GM18870 (cell line): ENCODE measurements around the gene ODF2L.
A peak's percentile ranks its signal among the peaks of the same experiment; 100 is the strongest.
"Not testable (repeated sequence)": the region's sequence is repeated elsewhere in the genome, so short reads cannot be mapped to it uniquely, and the experiment has no call there.

Source experiments
- ATAC-seq: cut with Tn5 transposase; IDR thresholded peaks from one replicate; pipeline ENCODE4 v1.9.1; 2021; ENCODE audit warnings: moderate library complexity; ENCODE audit not compliant: unreplicated experiment

The ODF2L gene

DNA sequence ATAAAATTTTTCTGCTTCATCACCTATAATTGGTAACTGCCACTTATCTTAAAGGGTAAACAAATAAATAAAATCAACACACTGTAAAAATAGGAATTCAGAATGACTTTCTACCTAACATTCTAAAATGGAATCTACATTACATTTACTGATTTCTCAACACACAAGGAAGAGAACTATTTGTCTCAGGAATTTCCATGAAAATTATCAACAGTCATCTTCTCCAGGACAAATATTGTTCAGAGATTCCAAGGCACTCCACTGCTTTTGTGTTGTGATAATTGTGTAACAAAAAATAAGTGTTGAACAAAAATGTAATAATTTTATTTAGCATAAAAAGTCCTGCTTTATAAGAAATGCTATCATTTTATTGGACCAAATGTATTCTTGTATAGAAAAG is 7.3 kb downstream of the ODF2L start:
- no peak for ATAC-seq

DNA sequence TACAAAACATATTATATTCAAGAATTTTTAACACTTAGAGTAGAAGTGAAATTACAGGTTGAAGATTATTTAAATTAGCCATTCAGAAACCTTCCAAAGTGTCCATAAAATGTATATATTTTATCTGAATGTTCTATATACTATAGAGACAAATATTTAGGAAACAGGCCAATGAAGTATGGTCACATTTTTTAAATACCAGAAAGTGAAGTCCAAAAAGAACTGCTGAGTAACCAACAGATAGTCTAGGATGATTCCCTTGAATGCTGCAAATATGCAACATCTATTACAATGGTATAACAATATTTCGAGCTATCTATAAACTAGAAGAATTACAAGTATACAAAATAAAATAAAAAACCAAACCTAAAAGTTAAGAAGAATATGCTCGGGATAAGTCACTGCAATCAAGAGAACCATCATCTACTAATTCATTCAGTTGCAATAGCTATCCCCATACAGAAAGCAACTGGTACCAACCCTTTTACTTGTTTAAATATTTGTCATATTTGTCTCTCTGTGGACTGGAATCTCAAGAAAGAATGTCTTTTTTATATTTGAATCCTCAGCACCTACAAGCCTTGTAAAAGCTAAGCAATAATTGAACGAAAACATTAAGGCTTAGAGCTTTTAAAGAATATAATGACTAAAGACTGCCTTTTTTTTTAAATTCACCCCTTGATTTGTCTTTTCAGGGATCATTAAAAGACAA is 8.1 kb downstream of the ODF2L start:
- ATAC-seq: no peak

DNA sequence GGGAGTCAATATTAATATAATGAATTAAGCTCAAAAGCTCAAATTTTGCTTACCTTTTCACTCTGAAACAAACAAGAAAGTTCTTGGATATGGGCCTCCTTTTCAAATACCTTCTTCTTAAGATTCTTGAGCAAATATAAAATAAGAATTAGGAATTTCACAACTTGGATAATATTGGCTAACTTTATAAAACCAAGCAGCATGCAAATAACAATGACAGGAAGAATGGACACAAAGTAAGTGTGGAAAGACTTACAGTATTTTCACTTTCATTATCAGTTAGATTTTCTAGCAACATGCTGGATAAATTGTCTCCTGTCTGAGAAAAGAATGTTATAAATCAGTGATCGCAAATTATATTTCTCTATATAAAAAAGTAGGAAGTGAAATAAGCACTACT is 13.2 kb downstream of the ODF2L start:
- ATAC-seq: peak; percentile 70

DNA sequence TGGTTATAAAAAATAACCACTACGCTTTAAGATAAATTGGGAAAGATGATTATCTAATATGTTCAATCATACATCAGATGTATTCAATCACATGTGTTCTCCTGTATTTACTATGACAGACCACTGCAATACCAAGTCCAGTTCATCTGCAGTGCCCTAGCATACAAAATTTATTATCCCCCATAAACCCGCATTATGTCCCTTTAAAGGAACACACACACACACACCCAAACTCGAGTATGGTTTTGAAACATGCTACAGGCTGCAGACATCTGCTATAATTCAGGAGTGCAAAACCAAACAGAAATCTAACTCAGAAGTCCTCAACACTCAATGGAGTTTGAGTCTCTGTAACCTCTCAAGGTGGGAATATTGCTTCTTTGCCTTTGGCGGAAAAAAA is 14.9 kb downstream of the ODF2L start:
- no peak for ATAC-seq

DNA sequence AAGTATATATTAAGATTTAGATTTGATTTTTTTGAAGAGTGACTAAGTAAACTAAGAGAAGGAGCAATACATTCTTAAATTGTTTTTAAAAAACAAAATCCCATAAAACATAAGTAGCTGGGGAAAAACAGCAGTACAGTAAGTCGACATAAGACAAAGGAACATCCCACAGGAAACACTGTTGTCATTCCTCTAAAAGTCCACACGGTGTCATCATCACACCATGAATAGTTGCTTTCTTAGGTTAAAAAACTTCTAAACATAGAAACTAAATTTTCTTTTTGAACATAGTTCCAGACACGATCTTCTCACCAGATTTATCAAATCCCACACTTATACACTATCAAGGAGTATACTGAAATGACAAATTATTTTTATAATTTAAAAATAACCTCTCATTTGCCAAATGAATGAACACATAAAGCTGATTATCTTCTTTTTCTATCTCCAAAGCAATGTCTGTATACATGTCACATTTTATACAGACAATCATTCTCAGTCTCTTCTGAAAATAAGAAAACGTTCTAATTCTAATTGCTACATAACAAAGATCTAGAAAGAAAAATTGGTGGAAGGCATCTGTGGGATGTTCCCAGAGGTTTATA is 15.8 kb downstream of the ODF2L start:
- peak; percentile 77 for ATAC-seq

DNA sequence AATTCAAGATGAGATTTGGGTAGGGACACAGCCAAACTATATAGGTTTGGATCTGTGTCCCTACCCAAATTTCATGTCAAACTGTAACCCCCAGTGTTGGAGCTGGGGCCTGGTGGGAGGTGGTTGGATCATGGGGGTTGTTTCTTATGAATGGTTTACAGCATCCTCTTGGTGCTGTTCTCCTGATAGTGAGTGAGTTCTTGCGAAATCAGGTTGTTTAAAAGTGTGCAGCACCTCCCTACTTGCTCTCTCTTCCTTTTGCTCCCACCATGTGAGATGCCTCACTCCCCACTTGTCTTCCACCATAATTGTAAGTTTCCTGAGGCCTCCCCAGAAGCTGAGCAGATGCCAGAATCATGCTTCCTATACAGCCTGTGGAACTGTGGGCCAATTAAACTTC is 17.3 kb downstream of the ODF2L start:
- ATAC-seq: no peak

DNA sequence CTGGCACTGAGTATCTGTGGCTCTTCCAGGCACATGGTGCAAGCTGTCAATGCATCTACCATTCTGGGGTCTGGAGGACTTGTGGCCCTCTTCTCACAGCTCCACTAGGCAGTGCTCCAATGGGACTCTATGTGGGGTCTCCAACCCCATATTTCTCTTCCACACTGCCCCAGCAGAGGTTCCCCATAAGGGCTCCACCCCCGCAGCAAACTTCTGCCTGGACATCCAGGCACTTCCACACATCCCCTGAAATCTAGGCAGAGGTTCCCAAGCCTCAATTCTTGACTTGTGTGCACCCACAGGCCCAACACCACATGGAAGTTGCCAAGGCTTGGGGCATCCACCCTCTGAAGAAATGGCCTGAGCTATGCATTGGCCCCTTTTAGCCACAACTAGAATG is 18.8 kb downstream of the ODF2L start:
- no peak for ATAC-seq

DNA sequence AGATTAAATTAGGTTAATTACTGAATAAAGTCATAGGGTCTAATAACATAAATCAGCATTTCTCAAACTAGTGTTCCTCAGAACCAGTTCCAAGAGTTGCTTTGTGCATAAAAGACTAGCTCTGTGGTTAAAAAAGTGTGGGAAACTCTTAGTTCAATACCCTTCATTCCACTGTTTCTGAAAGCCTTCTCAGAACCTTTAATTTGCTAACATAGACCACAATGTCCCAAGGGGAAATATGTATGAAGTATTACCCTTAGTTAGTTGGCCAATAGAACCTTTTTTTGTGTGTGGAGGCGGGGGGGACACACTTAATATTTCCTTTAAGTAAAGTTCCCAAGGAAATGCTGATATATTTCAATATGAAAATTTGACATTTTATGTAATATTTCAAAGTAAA is 20.4 kb downstream of the ODF2L start:
- ATAC-seq: no peak

DNA sequence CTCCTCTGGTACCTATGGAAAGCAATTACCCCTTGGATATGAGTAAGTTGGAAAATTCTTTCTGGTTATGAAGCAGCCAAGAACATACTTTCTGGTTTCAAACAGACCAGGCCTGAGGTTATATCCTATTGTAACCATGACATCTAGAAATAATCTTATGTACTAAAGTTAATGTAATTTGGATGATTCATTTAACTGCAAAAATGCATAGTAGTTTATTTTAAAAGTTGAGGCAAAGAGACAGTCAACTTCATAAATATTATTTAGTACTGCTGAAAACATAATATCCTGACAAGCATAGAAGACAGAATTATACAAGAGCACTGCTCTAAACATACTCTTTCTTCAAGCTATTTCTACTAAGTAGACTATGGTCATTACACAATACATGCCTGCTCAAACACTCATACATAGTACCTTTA is 25.5 kb downstream of the ODF2L start:
- no peak for ATAC-seq

DNA sequence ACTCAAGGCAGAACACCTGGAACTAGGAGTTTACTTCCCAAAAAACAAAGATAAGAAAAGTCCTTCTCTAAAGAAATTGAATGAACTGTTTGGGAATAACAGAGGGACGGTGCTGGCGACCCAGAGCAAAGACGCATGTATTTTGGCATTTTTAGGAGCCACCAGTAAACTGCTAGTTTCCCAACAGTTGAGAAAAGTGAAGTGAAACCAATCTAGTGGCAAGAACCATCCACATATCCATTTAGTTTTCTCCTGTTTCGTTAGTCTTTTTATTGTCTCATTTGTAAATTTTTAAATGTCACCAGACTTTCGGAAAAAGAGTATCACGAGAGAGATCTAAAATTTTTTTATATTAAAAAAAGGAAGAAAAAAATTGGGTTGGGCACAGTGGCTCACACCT is 30.2 kb downstream of the ODF2L start:
- no peak for ATAC-seq

DNA sequence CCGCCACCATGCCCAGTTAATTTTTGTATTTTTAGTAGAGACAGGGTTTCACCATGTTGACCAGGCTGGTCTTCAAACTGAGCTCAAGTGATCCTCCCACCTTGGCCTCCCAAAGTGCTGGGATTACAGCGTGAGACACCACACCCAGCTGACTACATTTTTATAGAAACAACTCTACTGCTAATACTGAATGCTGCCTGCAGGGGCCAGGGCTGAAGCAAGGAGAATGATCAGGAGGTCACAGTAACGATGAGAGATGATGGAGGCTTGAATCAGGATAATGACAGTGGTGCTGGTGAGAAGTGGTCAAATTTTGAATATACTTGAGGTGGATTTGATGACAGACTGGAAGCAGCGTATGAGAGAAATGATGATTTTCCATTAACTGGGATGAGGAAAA is 33.3 kb downstream of the ODF2L start:
- no peak for ATAC-seq

DNA sequence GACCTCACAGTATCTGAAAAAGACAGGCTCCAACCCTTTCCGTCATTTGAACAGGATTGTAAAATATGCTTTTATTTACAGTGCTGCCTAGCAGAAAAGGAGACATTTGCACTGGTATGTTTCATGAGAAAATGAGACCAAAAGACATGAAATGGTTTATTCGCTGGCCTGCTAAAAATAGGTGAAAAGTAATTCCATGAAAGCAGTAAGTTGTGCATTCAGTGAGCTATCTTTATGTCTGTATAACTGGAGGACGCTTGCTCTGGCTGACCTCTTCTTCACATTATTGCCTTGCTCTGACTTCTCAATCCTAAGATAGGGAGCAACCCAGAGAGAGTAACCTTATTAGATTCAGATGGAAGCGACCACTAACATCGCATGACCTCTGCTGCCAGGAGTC is 38.3 kb downstream of the ODF2L start:
- ATAC-seq: no peak

DNA sequence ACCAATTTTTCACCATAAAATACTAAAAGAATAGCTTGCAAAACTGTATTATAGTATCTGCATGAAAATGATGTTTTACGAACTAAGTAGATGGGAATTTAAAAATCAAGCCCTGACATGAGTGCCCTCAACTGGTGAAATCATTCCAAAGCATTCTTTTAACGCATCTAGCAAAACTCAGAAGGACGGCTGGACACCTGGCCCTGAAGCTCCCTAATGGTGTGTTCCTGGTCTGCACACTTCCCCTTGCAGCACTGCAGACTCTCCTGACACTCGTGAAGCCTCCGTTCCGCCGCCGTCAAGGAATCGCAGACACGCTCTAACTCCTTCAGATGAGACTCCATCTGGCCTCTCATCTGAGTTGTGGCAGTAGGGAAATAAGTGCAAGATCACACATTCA is 39.9 kb downstream of the ODF2L start:
- ATAC-seq: no peak

DNA sequence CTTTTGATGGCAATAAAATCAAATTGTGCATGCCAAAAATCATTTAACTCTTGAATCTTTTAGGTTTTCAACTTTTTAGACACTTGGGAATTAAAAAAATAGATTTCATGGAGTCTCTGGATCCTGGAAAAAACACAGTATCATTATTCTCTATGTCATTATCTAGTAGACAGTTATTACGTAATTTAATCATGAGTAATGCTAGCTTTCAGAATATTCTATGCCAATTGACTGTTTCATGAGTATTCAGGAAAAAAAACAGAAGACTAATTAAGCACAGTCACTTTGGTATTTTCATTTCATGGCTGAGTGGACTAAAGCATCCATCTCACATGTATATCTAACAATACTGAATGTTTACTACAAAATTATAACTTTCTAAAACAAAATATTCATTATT is 44.0 kb downstream of the ODF2L start:
- ATAC-seq: no peak

DNA sequence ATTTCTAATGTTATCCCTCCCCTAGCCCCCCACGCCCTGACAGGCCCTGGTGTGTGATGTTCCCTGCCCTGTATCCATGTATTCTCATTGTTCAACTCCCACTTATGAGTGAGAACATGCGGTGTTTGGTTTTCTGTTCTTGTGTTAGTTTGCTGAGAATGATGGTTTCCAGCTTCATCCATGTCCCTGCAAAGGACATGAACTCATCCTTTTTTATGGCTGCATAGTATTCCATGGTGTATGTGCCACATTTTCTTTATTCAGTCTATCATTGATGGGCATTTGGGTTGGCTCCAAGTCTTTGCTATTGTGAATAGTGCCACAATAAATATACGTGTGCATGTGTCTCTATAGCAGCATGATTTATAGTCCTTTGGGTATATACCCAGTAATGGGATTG is 45.9 kb downstream of the ODF2L start:
- not testable (repeated sequence) for ATAC-seq

DNA sequence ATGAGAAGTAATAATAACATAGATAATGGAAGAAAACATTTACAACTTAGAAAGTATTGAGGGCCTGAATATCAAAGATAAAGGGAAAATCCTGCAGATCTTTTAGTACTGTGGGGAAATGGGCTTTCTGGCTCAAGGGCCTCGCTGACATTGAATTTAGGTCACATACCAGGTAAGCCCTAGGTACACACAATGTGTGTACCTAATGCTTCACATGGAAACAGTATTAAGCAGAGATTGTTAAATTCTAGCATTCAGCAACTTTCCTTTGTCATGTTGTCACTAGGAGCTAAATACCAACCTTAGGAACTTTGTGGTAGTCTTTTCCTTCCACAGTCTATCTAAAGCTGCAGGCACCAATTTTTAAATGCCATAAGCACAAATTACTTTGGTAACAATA is 49.7 kb downstream of the ODF2L start:
- ATAC-seq: no peak

DNA sequence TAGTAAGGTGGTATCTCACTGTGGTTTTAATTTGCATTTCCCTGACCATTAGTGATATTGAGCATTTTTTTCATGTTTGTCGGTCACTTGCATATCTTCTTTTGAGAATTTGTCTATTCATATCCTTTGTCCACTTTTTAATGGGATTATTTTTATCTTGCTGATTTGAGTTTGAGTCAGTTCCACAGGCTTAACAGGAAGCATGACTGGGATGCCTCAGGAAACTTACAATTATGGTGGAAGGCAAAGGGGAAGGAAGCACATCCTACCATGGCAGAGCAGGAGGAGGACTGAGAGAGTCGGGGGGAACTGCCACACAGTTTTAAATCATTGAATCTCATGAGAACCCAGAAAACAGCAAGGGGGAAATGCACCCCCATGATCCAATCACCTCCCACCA is 51.1 kb downstream of the ODF2L start:
- no peak for ATAC-seq

DNA sequence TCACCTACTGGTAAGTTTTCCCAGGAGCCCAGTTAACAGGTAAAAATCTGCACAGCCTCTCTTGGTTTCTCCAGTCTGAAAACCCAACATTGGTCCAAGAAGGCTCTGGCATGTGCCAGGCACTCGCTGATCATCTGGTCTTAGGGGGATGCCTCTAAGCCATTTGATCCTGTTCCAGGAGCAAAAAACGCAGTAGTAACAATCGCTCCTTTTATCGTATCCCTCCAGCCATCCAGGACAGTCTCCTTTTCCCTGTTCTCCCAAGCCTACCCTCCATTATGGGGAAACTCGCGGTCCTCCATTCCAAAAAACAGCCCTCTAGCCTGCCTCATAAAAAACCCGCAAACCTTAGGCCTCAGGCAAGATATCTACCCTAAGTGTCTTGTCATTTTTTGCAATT is 56.2 kb downstream of the ODF2L start:
- no peak for ATAC-seq

DNA sequence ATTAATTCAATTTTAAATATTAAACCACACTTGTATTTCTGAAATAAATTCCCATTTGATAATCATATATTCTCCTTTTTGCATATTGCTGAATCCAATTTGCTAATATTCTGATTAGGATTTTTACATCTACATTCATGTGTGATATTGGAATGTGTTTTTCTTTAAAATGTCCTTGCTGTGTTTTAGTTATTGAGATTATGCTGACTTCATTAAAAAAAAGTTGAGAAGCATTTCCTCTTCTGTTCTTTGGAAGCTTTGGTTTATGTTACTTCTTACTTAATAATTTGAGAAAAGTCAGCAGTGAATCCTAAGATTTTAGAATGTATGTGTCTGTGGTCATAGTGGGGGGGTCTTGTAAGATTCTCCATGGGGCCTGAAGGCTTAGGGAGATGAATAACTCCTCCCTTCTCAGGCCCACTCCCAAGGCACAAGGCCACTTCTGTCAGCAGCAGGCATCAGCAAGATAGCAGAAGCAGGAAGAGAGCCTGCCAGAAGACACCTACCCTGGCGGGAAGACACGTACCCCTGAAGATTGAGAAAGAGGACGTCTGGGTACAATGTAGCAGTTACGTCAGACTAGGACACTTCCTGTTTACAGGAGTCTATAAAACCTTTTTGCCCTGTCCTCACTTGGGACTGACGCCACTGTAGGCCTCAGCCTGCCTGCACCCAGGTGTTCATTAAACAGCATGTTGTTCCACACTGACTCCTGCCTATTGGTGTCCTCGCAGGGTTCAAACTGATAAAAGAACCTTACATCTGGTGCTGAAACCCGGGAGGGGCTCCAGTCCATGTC is 56.9 kb downstream of the ODF2L start:
- no peak for ATAC-seq

DNA sequence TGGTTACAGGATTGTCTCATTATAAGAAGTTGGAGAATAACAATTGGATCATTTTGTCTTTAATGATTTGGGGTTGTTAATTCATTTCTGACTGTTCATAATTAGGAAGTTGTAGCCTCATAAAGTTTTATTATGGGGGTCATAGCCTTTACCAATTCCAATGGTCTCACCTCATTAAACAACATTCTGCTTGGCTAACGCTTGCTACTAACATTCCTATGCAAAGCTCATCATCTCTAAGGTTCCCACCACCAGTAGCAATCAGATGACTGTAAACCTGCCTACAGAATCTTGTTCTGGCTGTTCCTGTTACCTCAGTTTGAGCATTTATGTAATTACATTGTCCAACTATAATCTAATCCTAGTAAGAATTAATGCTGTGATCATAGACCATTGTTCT is 60.2 kb downstream of the ODF2L start:
- ATAC-seq: no peak

DNA sequence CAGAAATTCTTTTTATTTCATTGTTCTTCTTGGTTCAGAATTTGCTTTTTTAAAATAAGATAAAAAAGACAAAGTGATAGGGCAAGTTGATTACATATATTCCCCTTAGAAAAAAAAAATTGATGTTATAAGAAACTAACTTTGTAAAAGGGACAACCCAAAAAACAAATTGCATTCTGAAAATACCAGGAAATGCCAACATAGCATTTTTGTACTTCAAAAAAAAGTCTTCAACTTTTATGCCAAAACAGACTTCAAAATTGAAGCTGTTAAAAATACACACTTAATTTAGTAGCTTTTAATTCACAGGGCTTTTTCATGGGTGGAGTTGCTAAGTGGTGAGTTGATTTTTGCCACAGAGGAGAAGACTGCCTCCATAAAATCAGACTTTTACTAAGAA is 70.9 kb downstream of the ODF2L start:
- no peak for ATAC-seq

DNA sequence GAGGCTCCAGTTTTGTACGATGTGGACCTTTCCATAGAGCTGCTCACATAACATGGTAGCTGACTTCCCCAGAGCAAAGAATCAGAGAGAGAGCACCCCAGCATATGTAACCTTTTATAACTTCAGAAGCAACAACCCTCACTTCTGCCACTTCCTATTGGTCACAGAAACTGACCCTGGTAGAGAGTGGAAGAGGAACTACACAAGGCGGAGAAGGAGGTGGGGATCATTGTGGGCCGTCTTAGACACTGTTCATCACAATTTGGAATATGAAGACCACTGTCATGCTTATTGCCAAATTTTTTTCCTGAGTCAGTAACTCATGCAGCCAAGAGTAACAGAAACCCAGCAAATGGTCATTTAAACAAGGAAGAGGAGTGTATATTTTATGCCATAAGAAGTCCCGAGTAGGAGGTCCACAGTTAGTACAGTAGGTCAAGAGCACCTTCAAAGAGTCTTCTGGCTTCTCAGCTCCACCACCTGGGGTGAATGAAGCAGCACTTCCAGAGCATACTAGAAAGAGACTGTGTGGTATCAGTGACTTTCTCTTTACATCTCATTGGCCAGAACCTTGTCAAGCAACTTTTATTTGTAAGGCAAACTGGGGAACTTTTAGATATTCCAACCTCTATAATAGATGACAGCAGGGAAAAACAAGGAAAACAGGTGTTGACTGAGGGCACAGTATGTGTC is 71.8 kb downstream of the ODF2L start:
- ATAC-seq: no peak
